HEK293 (cell line): Measurements from ENCODE around the gene THG1L.

Experiments used
- CTCF ChIA-PET: fragments of 350-600 bp; formaldehyde crosslinking; extraction: SDS; loops from one replicate; lab custom pipeline; 2021; ENCODE audit warnings: antibody characterized with exemption; lab: Yijun Ruan, JAX
- POLR2A ChIA-PET: fragments of 300-600 bp; formaldehyde crosslinking; extraction: SDS; loops from one replicate; lab custom pipeline; 2020; ENCODE audit warnings: antibody characterized with exemption, inconsistent platforms; lab: Yijun Ruan, JAX
- H3K27ac ChIP-seq: fragments of 200-500 bp; sonication (Bioruptor generic); 2 replicates; pipeline ENCODE4 v1.5.1; 2014; ENCODE audit warnings: low read depth, low read length, control low read depth, inconsistent platforms; ENCODE audit errors: extremely low read depth
- H3K36me3 ChIP-seq, 2 experiments: fragments of 200-500 bp in 1 of 2; sonication (Bioruptor generic) in 1 of 2; 1 replicate in 1 of 2; 2 replicates in 1 of 2; pipeline ENCODE4 v1.5.1; 2014 to 2017; ENCODE audit warnings: inconsistent platforms in 2 of 2, low read length in 2 of 2; ENCODE audit not compliant: control insufficient read depth in 2 of 2, insufficient read depth in 1 of 2
- H3K4me1 ChIP-seq: fragments of 200-500 bp; sonication (Bioruptor generic); 2 replicates; pipeline ENCODE4 v1.5.1; 2014; ENCODE audit warnings: mild to moderate bottlenecking, low read length, inconsistent platforms; ENCODE audit not compliant: control insufficient read depth, insufficient read depth
- H3K4me3 ChIP-seq: 2 replicates; pipeline ENCODE4 v1.5.1; 2011; ENCODE audit warnings: low read depth, mild to moderate bottlenecking, control low read depth, low read length, moderate library complexity
- H3K9me3 ChIP-seq: fragments of 200-500 bp; sonication (Bioruptor generic); 2 replicates; pipeline ENCODE4 v1.5.1; 2014; ENCODE audit warnings: low read depth, low read length, inconsistent platforms; ENCODE audit not compliant: control insufficient read depth, insufficient read depth
- AEBP2 ChIP-seq: fragments of 450-650 bp; formaldehyde crosslinking; IDR thresholded peaks from 2 replicates; pipeline ENCODE4 v1.5.1; 2016; ENCODE audit warnings: missing biosample characterization, missing genetic modification characterization, borderline replicate concordance
- ELK4 ChIP-seq: IDR thresholded peaks from 2 replicates; pipeline ENCODE4 v1.6.1; 2011; ENCODE audit warnings: mild to moderate bottlenecking, low read depth, low read length, borderline replicate concordance
- HOXA7 ChIP-seq: sonication (generic); formaldehyde crosslinking; IDR thresholded peaks from 2 replicates; pipeline ENCODE4 v1.8.1; 2022; ENCODE audit warnings: missing genetic modification reagents, borderline replicate concordance
- SCRT1 ChIP-seq: fragments of 450-650 bp; formaldehyde crosslinking; IDR thresholded peaks from 2 replicates; pipeline ENCODE4 v1.5.1; 2016; ENCODE audit warnings: missing biosample characterization, missing genetic modification characterization, borderline replicate concordance
- SP7 ChIP-seq: fragments of 450-650 bp; formaldehyde crosslinking; IDR thresholded peaks from 2 replicates; pipeline ENCODE4 v1.5.1; 2016; ENCODE audit warnings: missing biosample characterization, missing genetic modification characterization
- TCF7L2 ChIP-seq: IDR thresholded peaks from 2 replicates; pipeline ENCODE4 v1.6.1; 2011; ENCODE audit warnings: low read depth, mild to moderate bottlenecking, inconsistent platforms, low read length, moderate library complexity, borderline replicate concordance
- ZBTB20 ChIP-seq: fragments of 450-650 bp; formaldehyde crosslinking; IDR thresholded peaks from 2 replicates; pipeline ENCODE4 v1.5.1; 2016; ENCODE audit warnings: missing biosample characterization, missing genetic modification characterization
- ZBTB7A ChIP-seq: fragments of 450-650 bp; formaldehyde crosslinking; IDR thresholded peaks from 2 replicates; pipeline ENCODE4 v1.5.1; 2016; ENCODE audit warnings: low read depth, missing biosample characterization, missing genetic modification characterization
- ZFP41 ChIP-seq: fragments of 450-650 bp; formaldehyde crosslinking; IDR thresholded peaks from 2 replicates; pipeline ENCODE4 v1.5.1; 2016; ENCODE audit warnings: missing biosample characterization, missing genetic modification characterization, borderline replicate concordance
- ZFP69B ChIP-seq: fragments of 450-650 bp; formaldehyde crosslinking; IDR thresholded peaks from 2 replicates; pipeline ENCODE4 v1.5.1; 2016; ENCODE audit warnings: missing biosample characterization, missing genetic modification characterization
- ZNF112 ChIP-seq: fragments of 450-650 bp; formaldehyde crosslinking; IDR thresholded peaks from 2 replicates; pipeline ENCODE4 v1.5.0; 2017; ENCODE audit warnings: missing biosample characterization, missing genetic modification characterization
- ZNF169 ChIP-seq: fragments of 450-650 bp; formaldehyde crosslinking; IDR thresholded peaks from 2 replicates; pipeline ENCODE4 v1.5.1; 2016; ENCODE audit warnings: missing biosample characterization, missing genetic modification characterization
- ZNF214 ChIP-seq: fragments of 450-650 bp; formaldehyde crosslinking; IDR thresholded peaks from 2 replicates; pipeline ENCODE4 v1.5.1; 2017; ENCODE audit warnings: missing biosample characterization, mild to moderate bottlenecking, missing genetic modification characterization, borderline replicate concordance
- ZNF302 ChIP-seq: fragments of 450-650 bp; formaldehyde crosslinking; IDR thresholded peaks from 2 replicates; pipeline ENCODE4 v1.5.1; 2016; ENCODE audit warnings: missing biosample characterization, missing genetic modification characterization, low read depth
- ZNF341 ChIP-seq: fragments of 450-650 bp; formaldehyde crosslinking; IDR thresholded peaks from 2 replicates; pipeline ENCODE4; 2016; ENCODE audit warnings: low read depth, missing biosample characterization, missing genetic modification characterization
- ZNF37A ChIP-seq: fragments of 450-650 bp; IDR thresholded peaks from 2 replicates; pipeline ENCODE4 v1.5.1; 2018; ENCODE audit warnings: missing biosample characterization, missing genetic modification characterization
- ZNF513 ChIP-seq: fragments of 450-650 bp; IDR thresholded peaks from 2 replicates; pipeline ENCODE4 v1.5.1; 2018; ENCODE audit warnings: missing biosample characterization, missing genetic modification characterization
- ZNF623 ChIP-seq: fragments of 450-650 bp; formaldehyde crosslinking; IDR thresholded peaks from 2 replicates; pipeline ENCODE4 v1.5.1; 2016; ENCODE audit warnings: missing biosample characterization, missing genetic modification characterization
- ZNF670 ChIP-seq: fragments of 450-650 bp; formaldehyde crosslinking; IDR thresholded peaks from 2 replicates; pipeline ENCODE4 v1.5.1; 2016; ENCODE audit warnings: missing biosample characterization, missing genetic modification characterization, low read depth
- TF ChIP-seq, protein P1 (sequence below): fragments of 450-650 bp; formaldehyde crosslinking; IDR thresholded peaks from 2 replicates; pipeline ENCODE4 v1.5.1; 2016; ENCODE audit warnings: missing biosample characterization, missing genetic modification characterization
- TF ChIP-seq, protein P2 (sequence below): fragments of 450-650 bp; formaldehyde crosslinking; IDR thresholded peaks from 2 replicates; pipeline ENCODE4 v1.5.1; 2016; ENCODE audit warnings: missing biosample characterization, missing genetic modification characterization

The THG1L gene

DNA sequence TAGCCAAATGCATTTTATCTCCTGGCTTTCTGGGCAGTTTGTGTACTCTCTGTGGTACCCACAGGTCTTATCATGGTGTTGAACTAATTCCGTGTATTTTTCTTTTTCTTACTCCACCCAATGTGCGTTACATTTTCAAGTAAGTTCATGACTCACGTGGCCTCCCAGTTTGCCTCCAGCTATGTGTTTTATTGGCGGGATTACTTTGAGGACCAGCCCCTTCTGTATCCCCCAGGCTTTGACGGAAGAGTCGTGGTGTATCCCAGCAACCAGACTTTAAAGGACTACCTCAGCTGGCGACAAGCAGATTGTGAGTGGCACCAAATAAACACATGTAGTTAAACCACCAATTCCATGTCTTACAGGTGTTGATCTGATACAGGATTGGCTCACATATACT lies 3.2 kb downstream of the THG1L start:
- CTCF ChIA-PET: interaction anchor here (0.6 to 5.1 kb wide), 3 partner anchors 9 to 183 kb away, joined by 4 to 49 read pairs (median 4); partner anchors contain the start of gene LSM11
- Histone ChIP-seq H3K4me3 (no peak overlapping the region), H3K27ac (no peak overlapping the region), H3K4me1 (no peaks in the 10 kb centered on the region), H3K36me3 (peaks cover 40 to 45% of the 10 kb centered on the region in 2 experiments), H3K9me3 (no peaks in the 10 kb centered on the region)
- TF ChIP-seq ZFP69B (tag by site-specific recombination) (no peak), ZNF112 (no peak), ZNF214 (no peak), ELK4 (no peak), SCRT1 (tag by site-specific recombination) (no peak), AEBP2 (tag by site-specific recombination) (no peak), ZNF623 (no peak), ZBTB20 (tag by site-specific recombination) (no peak), TCF7L2 (no peak), ZFP41 (tag by site-specific recombination) (no peak), ZNF169 (tag by site-specific recombination) (no peak), ZNF302 (no peak), ZBTB7A (tag by site-specific recombination) (no peak), HOXA7 (no peak), ZNF513 (tag by site-specific recombination) (no peak), ZNF37A (tag by site-specific recombination) (no peak), ZNF670 (tag by site-specific recombination) (no peak)
- TF ChIP-seq, protein P1, sequence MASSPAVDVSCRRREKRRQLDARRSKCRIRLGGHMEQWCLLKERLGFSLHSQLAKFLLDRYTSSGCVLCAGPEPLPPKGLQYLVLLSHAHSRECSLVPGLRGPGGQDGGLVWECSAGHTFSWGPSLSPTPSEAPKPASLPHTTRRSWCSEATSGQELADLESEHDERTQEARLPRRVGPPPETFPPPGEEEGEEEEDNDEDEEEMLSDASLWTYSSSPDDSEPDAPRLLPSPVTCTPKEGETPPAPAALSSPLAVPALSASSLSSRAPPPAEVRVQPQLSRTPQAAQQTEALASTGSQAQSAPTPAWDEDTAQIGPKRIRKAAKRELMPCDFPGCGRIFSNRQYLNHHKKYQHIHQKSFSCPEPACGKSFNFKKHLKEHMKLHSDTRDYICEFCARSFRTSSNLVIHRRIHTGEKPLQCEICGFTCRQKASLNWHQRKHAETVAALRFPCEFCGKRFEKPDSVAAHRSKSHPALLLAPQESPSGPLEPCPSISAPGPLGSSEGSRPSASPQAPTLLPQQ (tag by site-specific recombination): no peak
- TF ChIP-seq, protein P2, sequence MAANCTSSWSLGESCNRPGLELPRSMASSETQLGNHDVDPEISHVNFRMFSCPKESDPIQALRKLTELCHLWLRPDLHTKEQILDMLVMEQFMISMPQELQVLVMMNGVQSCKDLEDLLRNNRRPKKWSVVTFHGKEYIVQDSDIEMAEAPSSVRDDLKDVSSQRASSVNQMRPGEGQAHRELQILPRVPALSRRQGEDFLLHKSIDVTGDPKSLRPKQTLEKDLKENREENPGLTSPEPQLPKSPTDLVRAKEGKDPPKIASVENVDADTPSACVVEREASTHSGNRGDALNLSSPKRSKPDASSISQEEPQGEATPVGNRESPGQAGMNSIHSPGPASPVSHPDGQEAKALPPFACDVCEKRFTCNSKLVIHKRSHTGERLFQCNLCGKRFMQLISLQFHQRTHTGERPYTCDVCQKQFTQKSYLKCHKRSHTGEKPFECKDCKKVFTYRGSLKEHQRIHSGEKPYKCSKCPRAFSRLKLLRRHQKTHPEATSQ: no peak
- POLR2A ChIA-PET: no interaction called here

GRCh38 chr5:157735991-157736390 lies 4.8 kb downstream of the THG1L start:
- Histone ChIP-seq H3K4me1 (no peaks in the 10 kb centered on the region), H3K9me3 (no peaks in the 10 kb centered on the region), H3K4me3 (no peak overlapping the region), H3K27ac (no peak overlapping the region), H3K36me3 (peaks cover 45 to 46% of the 10 kb centered on the region in 2 experiments)
- ChIA-PET CTCF (interaction anchor here (0.6 kb wide), 2 partner anchors 30 to 304 kb away, joined by 4 to 5 read pairs; no protein-coding TSS in a partner anchor), POLR2A (interaction anchor here (0.7 kb wide), 1 partner anchor 510 kb away, joined by 4 read pairs; no protein-coding TSS in a partner anchor)
- TF ChIP-seq SP7 (tag by site-specific recombination) (no peak), SCRT1 (tag by site-specific recombination) (no peak), ZNF341 (tag by site-specific recombination) (no peak)
